IMR-90 (cell line): ENCODE measurements around the gene RAD51C.

ENCODE experiments used
- BHLHE40 ChIP-seq: fragments of 150-350 bp; IDR thresholded peaks from 2 replicates; pipeline ENCODE4 v1.6.1; 2016; ENCODE audit warnings: mild to moderate bottlenecking, low read depth, low read length
- CEBPB ChIP-seq: IDR thresholded peaks from 2 replicates; pipeline ENCODE4 v1.6.1; 2012; ENCODE audit warnings: low read depth, low read length, improper control_type of control experiment
- CHD1 ChIP-seq: IDR thresholded peaks from 2 replicates; pipeline ENCODE4 v1.6.1; 2012; ENCODE audit warnings: low read depth, low read length, improper control_type of control experiment
- NFE2L2 ChIP-seq: fragments of 150-350 bp; IDR thresholded peaks from 2 replicates; pipeline ENCODE4 v1.6.1; 2016; ENCODE audit warnings: low read depth, mild to moderate bottlenecking, low read length
- POLR2A ChIP-seq: IDR thresholded peaks from 2 replicates; pipeline ENCODE4 v1.6.1; 2012; ENCODE audit warnings: mild to moderate bottlenecking, low read depth, low read length
- RCOR1 ChIP-seq: IDR thresholded peaks from 2 replicates; pipeline ENCODE4 v1.6.1; 2012; ENCODE audit warnings: mild to moderate bottlenecking, low read length, improper control_type of control experiment; ENCODE audit not compliant: insufficient replicate concordance
- RFX5 ChIP-seq: IDR thresholded peaks from 2 replicates; pipeline ENCODE4 v1.8.0; 2012; ENCODE audit warnings: low read depth, mild to moderate bottlenecking, low read length, moderate library complexity
- SMC3 ChIP-seq: fragments of 150-350 bp; IDR thresholded peaks from 2 replicates; pipeline ENCODE4 v1.6.1; 2016; ENCODE audit warnings: low read depth, mild to moderate bottlenecking, antibody characterized with exemption, low read length, moderate library complexity
- TF ChIP-seq, protein P1 (sequence below): conservative IDR thresholded peaks from 2 replicates; pipeline ENCODE4 v1.5.1; 2012; ENCODE audit warnings: mild to moderate bottlenecking, low read depth, low read length, improper control_type of control experiment

DNA sequence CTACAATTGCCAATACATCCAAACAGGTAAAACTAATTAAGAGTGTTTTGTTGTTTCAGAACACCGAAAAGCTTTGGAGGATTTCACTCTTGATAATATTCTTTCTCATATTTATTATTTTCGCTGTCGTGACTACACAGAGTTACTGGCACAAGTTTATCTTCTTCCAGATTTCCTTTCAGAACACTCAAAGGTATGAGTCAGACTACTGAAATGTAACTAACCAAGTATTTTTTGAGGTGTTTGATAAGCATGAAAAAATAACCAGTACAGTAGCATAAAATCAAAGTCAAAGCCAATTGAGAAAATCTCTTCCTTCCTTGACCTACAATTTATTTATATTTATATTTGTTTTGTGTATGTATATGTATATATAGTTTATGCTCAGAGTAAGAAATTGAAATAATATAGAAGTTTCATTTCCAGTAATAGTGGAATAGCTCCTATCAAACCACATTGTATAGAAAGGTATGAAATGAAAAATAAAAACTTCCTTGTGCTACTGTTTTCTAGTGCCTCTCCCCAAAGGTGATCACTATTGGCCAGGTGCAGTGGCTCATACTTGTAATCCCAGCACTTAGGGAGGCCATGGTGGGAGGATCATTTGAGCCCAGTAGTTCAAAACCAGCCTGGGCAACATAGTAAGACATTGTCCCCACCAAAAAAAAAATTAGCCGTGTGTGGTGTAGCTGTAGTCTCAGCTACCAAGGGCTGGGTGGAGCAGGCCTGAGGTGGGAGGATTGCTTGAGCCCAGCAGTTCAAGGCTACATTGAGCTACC, 10.9 kb downstream of the RAD51C start:
- TF ChIP-seq, protein P1, sequence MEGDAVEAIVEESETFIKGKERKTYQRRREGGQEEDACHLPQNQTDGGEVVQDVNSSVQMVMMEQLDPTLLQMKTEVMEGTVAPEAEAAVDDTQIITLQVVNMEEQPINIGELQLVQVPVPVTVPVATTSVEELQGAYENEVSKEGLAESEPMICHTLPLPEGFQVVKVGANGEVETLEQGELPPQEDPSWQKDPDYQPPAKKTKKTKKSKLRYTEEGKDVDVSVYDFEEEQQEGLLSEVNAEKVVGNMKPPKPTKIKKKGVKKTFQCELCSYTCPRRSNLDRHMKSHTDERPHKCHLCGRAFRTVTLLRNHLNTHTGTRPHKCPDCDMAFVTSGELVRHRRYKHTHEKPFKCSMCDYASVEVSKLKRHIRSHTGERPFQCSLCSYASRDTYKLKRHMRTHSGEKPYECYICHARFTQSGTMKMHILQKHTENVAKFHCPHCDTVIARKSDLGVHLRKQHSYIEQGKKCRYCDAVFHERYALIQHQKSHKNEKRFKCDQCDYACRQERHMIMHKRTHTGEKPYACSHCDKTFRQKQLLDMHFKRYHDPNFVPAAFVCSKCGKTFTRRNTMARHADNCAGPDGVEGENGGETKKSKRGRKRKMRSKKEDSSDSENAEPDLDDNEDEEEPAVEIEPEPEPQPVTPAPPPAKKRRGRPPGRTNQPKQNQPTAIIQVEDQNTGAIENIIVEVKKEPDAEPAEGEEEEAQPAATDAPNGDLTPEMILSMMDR: no peak
- TF ChIP-seq CEBPB (no peak), POLR2A (no peak), BHLHE40 (no peak), RFX5 (no peak), SMC3 (no peak), CHD1 (no peak), RCOR1 (no peak), NFE2L2 (no peak)
